Upper lobe of right lung (tissue), 1 donor: Measurements from ENCODE around the gene FAM117A. TPM values are rescaled to one million over a fixed set of nuclear protein-coding genes. Genes with fewer than 3 reads are reported as not detected.

ENCODE experiments used
- ATAC-seq: fragments of 200-7000 bp; cut with Tn5 transposase; one replicate; pipeline ENCODE4 v1.9.1; 2020; ENCODE audit warnings: mild to moderate bottlenecking, moderate library complexity
- DNase-seq: peaks from one replicate; pipeline ENCODE4 v3.0.0-alpha.2; 2020
- H3K27ac ChIP-seq: fragments of 200-600 bp; one replicate; pipeline ENCODE4 v1.8.0; 2022
- H3K27me3 ChIP-seq: fragments of 200-600 bp; one replicate; pipeline ENCODE4 v1.8.0; 2022; ENCODE audit warnings: mild to moderate bottlenecking
- H3K36me3 ChIP-seq: fragments of 200-600 bp; one replicate; pipeline ENCODE4 v1.8.0; 2022
- H3K4me1 ChIP-seq: fragments of 200-600 bp; one replicate; pipeline ENCODE4 v1.8.0; 2022
- H3K4me3 ChIP-seq: fragments of 200-600 bp; one replicate; pipeline ENCODE4 v1.8.0; 2022; ENCODE audit warnings: mild to moderate bottlenecking
- H3K9me3 ChIP-seq: fragments of 200-600 bp; one replicate; pipeline ENCODE4 v1.8.0; 2022
- intact Hi-C: fragments of 100-400 bp; cut with DNase I; formaldehyde crosslinking; loops from one replicate; pipeline ENCODE4 v1.11.0; 2022
- total RNA-seq: library from RNA; stranded (reverse); fragmentation: NEBNext Ultra II Directional; extraction: Animal tissue kit (Norgen Biotek cat#: 25700); gene quantifications from one replicate; pipeline ENCODE4 v1.2.1, GENCODE V29; 2021
- TF ChIP-seq, protein P1 (sequence below): fragments of 200-600 bp; IDR thresholded peaks from one replicate; pipeline ENCODE4 v1.8.0; 2022; ENCODE audit warnings: antibody characterized with exemption
- donor health status: DM: no; HTN: yes; CAD: no; lungs with severe emphysema.

Gene FAM117A
- total RNA-seq, 1 donor from 2014 or later, result 11.8 TPM

DNA sequence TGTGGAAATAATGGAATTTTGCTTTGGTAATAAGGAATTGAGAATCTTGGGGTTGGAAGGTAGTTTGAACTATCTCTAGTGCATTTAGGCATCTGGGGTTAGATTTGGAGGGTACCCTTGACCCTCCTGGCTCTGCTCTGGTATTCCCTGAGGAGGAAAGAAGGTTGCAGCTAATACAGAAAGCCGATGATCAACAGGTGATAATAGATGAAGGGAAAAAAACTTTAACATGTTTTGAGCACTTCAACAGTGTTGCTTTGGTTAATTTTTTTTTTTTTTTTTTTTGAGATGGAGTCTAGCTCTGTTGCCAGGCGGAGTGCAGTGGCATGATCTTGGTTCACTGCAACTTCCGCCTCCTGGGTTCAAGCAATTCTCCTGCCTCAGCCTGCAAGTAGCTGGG is 29.4 kb upstream of the FAM117A start:
- TF ChIP-seq, protein P1, sequence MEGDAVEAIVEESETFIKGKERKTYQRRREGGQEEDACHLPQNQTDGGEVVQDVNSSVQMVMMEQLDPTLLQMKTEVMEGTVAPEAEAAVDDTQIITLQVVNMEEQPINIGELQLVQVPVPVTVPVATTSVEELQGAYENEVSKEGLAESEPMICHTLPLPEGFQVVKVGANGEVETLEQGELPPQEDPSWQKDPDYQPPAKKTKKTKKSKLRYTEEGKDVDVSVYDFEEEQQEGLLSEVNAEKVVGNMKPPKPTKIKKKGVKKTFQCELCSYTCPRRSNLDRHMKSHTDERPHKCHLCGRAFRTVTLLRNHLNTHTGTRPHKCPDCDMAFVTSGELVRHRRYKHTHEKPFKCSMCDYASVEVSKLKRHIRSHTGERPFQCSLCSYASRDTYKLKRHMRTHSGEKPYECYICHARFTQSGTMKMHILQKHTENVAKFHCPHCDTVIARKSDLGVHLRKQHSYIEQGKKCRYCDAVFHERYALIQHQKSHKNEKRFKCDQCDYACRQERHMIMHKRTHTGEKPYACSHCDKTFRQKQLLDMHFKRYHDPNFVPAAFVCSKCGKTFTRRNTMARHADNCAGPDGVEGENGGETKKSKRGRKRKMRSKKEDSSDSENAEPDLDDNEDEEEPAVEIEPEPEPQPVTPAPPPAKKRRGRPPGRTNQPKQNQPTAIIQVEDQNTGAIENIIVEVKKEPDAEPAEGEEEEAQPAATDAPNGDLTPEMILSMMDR, result no peak
- intact Hi-C loops, result no loop called here
- no peak overlapping the region for H3K4me3 ChIP-seq
- no peak overlapping the region for H3K27ac ChIP-seq
- no peaks in the 10 kb centered on the region for H3K9me3 ChIP-seq
- ATAC-seq (no peak), DNase-seq (no peak)
- peaks cover 62% of the 10 kb centered on the region for H3K36me3 ChIP-seq
- peaks cover 20% of the 10 kb centered on the region for H3K4me1 ChIP-seq
- no peaks in the 10 kb centered on the region for H3K27me3 ChIP-seq

DNA sequence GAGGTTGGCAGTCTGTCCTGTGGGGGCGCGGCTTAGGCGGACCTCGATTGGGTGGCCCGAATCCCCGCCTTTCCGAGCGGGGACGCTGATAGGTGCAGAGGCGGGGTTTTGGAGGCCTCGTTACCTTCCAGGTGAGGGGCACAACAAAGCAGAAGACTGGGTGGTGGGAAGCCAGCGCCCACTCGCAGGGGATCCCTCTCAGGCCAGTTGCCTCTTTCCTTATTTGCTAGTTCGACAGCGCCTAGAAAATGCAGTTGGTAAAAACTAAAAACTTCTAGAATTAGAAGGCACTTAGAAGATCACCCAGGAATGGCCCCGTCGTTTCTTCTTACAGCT is 25.3 kb upstream of the FAM117A start:
- TF ChIP-seq, protein P1, result no peak
- Histone ChIP-seq H3K4me3 (peak overlapping the region; percentile 100), H3K27ac (peak overlapping the region; percentile 100), H3K36me3 (peaks cover 26% of the 10 kb centered on the region), H3K27me3 (no peaks in the 10 kb centered on the region), H3K4me1 (peaks cover 27% of the 10 kb centered on the region), H3K9me3 (no peaks in the 10 kb centered on the region)
- intact Hi-C loops, result no loop called here
- no peak for ATAC-seq
- DNase-seq, result no peak

DNA sequence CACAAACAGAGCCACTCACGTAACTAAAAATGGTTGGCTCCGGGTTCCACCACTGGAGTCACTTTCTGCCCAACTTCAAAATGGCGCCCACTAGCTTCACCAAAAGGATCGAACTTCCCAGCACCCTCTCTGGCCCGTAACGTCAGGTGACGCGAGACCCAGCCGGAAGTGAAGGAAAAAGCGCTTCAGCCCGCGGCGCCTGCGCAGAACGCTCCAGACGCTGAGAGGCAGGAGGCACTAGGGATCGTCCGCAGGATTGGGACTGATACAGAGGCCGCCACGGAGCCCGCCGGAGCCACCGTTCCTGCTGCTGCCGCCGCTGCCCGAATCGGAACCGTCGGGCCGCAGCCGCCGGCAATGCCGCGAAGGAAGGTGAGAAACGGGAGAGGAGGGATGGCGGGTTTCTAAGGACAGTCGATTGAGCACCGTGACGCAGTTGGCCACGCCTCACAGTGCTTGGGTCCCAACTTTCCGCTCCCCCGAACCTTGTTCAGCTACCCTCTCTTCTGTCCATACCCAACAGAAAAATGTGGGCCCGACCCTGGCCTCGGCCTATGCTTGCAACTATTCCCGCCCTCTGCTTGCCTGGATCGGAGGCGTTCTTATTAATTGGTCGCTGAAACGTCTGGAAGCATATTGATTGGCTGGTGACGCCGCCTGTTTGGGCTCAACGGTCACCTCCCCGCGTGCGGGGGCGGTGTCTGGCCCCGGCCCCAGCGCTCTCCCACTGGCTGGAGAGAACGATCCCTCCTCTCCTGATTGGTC is 24.7 kb upstream of the FAM117A start, which contains the start of gene KAT7:
Gene KAT7 (plus strand): TSS at position 204 of the 765 bp plus-strand sequence. CDS start 154 bp downstream, at position 358.
- Histone ChIP-seq H3K4me3 (peak within 1 kb of the TSS; percentile 100), H3K27ac (peak within 1 kb of the TSS; percentile 100), H3K27me3 (no peaks in the 10 kb centered on the region), H3K36me3 (peaks cover 21% of the 10 kb centered on the region), H3K4me1 (peaks cover 27% of the 10 kb centered on the region), H3K9me3 (no peaks in the 10 kb centered on the region)
- intact Hi-C loops, result no loop called here
- ATAC-seq (peak; percentile 97), DNase-seq (peak; percentile 99)
- TF ChIP-seq, protein P1, result no peak

DNA sequence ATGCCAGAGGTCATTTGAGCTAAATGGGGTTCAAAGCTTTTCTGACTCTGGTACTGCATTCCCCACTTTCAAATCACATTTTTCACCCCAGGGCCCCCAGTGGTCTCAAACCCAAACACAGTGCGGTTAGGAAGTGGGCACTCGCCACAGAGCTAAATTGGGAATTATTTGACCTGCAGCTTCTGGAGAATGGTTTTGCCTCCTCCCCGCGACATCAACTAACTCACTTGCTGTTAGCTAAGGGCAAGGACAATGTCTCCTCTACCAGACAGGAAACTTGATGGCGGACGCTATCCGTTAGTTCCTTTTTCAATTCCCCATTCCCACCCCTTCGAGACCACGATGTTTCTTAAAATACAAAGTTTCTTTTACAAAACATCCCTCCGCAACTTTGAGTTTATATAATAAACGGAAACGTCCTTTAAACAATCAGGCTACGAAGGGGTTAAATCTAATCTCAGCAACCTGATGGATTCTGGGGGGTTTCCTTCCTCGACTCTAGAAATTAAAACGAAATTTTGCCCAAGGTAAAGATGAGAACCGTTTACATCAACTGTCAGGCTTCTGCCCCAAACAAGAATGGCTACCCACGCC is 24.1 kb upstream of the FAM117A start:
- H3K27ac ChIP-seq, result peak overlapping the region; percentile 100
- TF ChIP-seq, protein P1, result no peak
- peaks cover 27% of the 10 kb centered on the region for H3K4me1 ChIP-seq
- H3K27me3 ChIP-seq, result no peaks in the 10 kb centered on the region
- H3K4me3 ChIP-seq, result peak overlapping the region; percentile 100
- ATAC-seq (no peak), DNase-seq (no peak)
- intact Hi-C loops, result no loop called here
- peaks cover 14% of the 10 kb centered on the region for H3K36me3 ChIP-seq
- no peaks in the 10 kb centered on the region for H3K9me3 ChIP-seq

DNA sequence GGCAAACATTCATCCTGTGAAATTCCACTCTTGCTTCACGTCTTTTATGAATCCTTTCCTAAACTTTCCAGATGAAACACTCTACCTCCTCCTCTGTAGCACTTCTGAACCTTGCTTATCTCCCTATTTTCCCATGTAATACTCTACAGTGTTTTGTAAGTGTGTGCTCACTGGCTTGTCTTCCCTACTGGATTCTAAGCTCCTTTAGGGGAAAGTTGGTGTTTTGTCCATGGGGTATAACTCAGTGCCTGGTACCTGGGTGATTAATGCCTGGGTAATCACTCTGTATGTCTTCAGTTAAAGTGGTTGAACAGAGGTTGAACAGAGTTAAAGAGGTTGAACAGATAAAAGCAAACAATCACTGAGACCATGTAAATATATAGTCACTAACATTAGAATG is 20.7 kb upstream of the FAM117A start:
- DNase-seq (no peak), ATAC-seq (no peak)
- Histone ChIP-seq H3K9me3 (no peaks in the 10 kb centered on the region), H3K36me3 (no peaks in the 10 kb centered on the region), H3K27ac (no peak overlapping the region), H3K27me3 (no peaks in the 10 kb centered on the region), H3K4me3 (no peak overlapping the region), H3K4me1 (peaks cover 15% of the 10 kb centered on the region)
- intact Hi-C loops, result no loop called here
- TF ChIP-seq, protein P1, result no peak
